Activated T-cell treated with anti-CD3 and anti-CD28 coated beads for 24 hours (primary cell): ENCODE measurements around the gene KRTAP10-11.
"Not testable (repeated sequence)": the region's sequence is repeated elsewhere in the genome, so short reads cannot be mapped to it uniquely, and the experiment has no call there.

Source experiments
- DNase-seq: peaks from one replicate; pipeline ENCODE4 v3.0.0-alpha.2; 2020; ENCODE audit warnings: low read depth

Gene KRTAP10-11

DNA sequence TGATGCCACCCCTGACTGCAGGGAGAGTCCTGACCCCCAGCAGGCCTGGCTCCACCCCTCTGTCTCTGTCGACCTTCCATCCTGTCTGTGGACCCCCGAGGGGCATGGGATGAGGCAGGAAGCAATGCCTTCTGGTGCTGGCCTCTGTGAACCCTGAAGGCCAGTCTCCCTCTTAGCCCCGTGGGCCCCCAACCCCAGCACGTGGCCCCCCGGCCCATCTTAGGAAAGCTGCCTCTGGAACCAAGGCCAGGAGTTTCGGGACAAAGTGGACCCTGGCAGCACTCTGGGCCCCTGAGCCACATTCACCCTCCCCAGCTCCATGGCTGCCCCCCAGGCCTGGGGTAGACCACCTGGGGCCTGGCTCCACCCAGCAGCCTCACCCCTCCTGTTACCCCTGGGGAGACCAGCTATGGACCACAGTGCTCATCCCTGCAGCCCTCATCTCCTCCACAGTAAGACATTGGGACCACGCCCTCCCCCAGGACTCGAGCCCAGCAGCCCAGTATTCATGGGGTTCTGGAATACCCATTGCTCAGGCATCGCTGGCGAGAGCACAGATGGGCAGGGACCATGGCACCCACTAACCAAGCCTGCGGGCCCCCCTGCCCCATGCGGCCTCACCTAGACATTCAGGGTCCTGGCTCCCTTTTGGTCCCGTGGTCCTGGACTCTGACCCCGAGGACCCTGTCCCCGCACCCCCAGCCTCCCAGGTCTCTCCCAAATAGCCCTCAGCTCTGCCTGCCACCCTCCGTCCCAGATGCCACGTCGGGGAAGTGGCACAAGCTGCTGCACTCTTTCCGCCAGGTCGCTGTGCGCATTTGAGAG lies 7.5 kb upstream of the KRTAP10-11 start:
- not testable (repeated sequence) for DNase-seq

DNA sequence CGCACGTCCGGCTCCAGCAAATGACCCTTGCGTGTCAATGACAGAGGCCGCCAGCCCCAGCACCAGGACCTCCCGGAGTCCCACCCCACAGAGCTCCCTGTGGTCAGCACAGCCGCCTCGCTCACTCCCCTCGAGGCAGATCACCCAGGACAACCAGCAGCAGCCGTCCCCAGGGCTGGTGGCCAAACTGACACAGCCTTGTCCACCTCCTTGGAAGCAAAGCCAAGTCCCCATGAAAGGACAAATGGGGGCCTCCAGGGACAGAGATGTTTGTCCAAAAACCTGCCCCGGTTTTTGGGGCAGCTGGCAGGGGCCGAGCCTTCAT lies 6.9 kb upstream of the KRTAP10-11 start:
- DNase-seq, result no peak

DNA sequence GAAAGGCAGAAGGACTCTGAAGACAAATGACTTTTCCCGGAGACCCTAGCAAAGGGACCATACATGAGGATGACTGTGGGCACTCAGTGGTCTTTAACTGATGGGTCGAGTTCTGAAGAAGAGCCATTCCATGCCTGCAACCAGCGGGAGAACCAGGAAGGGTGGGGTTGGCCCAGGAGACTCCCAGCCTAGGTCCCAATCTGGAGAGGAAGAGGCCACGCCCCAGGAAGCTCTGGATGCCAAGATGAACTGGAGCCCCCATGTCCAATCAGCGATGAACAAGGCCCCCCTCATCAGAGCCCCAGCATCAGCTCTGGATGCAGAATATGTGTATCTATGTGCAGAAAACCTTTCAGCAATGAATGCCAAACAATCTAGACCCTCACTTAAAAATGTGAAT lies 5.5 kb upstream of the KRTAP10-11 start:
- no peak for DNase-seq

DNA sequence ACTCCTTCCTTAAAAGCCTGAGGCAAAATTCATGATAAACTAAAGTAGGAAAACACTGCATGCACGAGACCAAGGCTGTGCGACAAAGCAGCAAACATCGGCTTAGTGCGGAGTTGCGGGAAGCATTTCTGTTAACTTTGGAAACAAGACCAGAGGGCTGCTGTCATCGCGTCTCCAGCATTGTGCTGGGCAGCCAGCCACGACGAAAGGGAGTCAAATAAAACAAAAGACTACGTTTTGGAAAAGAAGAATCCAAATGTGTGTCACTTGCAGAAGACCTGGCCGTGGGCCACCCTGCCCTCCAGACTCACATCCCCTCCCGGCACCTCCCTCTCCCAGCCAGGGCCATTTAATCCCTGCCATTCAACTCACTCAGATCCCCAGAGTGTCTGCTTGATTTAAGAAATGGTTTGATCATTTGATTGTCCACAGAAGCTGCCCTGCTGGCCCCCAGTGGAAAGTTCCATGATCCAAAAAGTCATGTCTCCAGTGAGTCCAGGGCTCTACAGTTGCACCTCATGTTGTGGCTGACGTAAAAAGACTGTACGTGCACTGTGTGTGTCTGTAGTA lies 2.4 kb upstream of the KRTAP10-11 start:
- no peak for DNase-seq

DNA sequence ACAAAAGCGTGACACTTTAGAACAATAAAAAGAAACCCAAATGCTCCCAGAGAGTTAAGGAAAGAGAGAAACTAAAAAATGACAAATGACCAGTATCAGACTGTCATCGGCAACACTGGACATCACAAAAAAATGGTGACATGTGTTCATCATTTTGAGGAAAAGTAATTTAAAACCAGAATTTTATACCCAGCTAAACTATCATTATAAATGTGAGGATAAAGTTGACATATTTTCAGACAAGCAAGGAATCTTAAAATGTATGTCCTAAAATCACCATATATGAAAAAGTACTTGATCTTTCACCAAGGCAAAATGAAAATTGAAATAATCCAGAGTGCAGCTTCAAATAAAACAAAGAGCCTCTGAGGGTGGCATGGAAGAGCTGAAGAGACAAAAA lies 1.3 kb upstream of the KRTAP10-11 start:
- DNase-seq, result no peak

DNA sequence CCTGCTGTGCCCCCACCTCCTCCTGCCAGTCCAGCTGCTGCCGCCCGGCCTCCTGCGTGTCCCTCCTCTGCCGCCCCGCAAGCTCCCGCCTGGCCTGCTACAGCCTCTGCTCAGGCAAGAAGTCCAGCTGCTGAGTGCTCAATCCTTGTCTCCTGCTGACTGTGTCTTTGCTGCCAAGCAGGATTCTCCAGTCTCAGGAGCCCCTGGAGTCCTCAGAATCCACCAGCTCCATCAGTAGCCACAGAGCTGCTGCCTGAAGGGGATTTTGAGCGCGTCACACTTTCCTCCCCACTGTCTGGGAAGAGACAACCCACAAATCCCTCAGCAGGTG lies 973 bp downstream of the KRTAP10-11 start:
- DNase-seq, result no peak

DNA sequence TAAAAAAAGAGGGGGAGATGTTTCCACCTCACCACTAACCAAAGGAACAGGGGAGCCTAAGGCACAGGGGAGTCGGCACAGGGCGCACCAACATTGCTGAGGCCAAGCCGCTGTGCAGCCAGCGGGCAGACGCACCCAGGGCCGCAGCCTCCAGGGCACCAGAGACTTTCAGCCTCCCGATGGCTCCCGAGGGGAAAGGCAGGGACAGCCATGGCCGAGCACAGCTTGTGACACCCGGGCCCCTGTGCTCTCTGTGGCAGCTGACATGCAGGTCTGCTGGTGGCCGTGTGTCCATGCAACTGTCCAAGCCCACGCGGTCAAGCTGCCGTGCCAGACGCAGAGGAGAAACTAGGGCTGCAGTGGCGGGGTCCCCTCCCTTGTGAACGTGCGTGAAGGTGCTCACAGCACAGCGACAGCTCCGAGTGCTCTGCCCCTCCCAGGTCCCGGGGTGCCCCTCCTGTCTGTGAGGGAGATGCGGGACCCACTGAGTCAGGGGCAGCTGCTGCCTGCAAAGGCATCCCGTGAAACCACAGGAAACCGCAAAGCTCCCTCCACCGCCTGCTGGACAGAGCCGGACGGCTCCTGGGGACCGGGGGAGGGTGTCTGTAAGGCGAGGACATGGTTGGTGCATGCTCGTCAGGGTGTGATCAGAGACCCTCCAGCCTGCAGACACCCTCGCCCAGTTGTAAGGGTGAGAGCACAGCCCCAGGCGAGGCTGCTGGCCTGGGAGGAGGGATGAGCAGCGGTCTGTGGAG lies 2.5 kb downstream of the KRTAP10-11 start:
- no peak for DNase-seq

DNA sequence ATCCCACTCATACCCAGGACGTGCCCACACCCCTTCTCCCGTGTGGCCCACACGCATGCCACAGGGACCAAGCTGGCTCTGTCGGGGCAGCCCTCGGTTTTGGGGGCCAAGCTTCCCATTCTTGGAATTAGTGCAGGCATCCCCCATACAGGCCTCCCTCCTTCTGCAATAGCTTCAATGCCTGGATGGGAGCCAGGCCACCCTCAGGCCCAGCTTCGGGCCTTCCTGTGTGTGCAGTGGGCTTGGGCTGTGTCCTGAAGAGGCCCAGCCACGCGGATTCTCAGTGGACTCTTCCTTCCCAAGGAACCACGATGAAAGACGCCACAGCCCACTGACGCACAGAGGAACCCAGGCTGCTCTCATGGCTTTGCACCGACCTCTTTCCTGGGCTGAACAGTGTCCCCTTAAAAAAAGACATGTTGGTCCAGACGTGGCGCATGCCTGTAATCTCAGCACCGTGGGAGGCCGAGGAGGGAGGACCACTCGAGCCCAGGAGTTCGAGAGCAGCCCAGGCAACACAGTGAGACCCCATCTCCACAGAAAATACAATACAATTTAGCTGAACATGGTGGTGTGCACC lies 3.4 kb downstream of the KRTAP10-11 start:
- no peak for DNase-seq

DNA sequence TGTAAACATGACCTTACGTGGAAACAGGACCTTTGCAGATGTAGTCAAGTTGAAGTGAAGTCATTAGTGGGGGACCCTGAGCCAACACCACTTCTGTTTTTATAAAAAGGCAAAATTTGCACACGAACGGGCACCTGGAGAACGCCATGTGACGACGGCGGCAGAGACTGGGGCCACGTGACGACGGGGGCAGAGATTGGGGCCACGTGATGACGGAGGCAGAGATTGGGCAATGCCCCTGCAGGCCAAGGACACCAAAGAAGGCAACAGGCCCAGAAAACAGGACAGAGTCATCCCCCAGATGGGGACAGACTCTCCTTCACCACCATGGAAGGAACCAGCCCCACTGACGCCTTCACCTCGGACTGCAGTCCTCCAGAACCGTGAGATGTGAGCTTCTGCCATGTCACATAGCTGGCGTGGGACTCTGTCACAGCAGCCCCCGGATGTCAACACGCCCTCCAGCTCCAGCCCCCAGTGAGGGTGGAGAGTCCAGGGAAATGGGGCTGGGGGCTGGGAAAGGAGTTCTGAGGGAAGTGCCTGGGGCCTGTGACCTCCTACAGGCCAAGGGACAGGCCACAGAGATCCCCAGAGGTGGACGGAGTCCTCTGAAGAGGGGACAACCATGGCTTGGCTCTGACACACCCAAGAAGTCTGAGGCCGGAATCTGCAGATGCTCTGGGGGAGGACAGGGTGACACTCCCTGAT lies 4.2 kb downstream of the KRTAP10-11 start:
- DNase-seq, result no peak

DNA sequence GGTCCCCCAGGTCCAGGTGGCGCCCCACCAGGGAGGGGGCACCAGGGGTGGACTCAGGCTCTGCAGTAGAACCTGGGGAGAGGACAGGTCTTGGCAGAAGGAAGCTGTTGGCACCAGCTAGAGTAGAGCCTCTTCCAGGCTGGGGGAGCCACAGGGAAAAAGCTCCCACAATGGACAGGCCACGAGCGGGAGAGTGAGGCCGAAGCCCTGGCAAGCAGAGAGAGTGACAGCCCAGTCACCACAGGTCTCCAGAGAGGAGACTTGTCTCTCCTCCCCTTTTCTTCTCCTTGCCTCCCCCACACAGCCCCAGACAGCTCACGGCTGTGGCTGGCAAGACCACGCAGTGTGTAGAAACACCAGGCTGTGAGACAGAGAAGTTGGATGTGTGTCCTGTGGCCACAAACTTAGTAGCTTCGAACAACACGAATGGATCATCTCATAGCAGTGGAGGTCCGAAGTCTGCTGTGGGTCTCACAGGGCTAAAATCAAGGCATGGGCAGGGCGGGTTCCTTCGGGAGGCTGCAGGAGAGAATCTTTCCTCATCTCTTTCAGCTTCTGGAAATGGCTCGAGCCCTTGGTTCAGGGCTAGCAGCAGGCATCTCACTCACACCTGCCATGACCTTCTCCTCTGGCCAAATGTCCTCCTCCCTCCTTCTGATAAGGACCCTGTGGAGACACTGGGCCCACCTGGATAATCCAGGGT lies 4.9 kb downstream of the KRTAP10-11 start:
- DNase-seq, result no peak

DNA sequence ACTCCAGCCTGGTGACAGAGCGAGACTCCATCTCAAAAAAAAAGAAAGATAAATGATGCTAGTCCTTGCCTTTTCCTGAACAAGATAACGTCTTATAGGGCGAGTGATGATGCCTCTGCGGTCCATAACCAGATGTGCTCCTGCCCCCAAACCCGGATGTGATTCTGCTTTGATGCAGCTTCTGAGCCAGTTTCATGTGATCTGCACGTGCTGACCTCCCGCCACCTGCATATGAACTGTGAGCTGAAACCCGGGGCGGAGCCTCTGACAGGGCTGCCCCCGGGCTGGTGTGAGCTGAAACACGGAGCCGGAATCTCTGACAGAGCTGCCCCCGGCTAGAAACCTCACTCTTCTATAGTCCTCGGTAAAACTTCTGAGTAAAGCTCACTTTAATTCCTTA lies 6.9 kb downstream of the KRTAP10-11 start:
- no peak for DNase-seq

DNA sequence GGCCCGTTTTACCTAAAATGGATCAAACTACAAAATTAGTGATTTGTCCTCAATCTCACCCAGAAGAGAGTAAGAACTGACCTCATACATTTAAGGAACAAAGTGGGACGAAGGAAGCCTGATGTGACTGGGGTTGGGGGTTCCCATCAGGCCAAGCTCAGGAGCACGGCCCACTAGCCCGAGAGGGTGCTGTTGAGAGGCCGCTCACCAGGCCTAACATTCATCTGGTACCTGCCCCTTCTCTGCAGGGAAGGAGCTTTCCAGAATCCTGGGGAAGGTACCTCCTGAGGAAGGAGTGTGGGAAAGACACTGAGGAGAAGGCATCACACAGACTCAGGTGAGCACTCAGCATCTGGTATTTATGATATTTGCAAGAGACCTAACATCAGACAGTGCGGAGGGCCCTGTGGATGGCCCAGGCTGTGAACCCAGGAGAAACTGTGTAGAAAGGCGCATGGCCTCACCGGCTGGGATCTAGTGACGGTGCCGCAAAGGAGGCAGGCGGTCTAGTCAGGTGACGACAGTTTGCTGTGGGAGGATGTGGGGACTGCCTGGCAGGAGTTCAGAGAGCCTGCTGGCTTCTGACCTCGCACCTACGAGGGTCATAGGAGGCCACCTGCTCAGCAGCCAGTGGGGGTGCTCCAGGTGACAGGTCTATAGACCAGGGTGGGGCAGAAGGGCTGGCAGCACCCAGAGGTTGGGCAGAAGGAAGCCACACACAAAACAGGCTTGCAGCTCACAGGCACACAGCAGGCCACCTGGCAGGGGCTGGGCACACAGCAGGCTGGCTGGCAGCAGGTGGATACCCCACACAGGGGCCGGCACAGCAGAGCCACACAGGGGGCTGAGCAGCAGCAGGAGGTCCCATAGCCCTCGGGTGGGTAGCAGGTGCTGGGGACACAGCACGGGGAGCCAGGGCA lies 7.7 kb downstream of the KRTAP10-11 start:
- no peak for DNase-seq

DNA sequence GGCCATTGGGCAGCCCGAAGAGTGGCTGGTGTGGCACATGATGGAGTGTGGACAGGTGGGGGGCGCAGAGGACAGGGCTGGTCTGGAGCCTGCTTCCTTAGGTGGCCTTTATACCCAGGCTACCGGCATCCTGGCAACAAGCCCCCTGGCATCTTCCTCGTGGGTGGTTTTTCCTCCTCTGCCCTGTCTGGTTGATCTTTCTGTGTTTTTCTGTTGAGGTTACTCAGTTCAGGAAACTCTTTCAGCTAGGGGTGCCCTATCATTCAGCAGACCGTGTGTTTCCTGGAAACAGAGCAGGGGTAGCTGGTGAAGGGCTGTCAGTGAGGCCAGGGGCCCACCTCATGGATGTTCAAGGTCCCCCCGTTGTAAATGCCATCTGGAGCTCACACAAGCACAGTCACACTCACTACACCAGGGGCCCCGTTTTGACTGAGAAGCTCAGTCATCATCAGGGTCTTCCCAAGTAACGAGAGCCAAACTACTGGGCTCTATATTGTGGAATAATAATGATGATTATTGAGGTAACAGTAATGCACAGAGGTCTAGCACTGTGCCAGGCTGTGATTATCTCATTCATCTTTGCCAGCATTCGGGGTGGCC lies 8.5 kb downstream of the KRTAP10-11 start, which contains the start of gene KRTAP12-4:
Gene KRTAP12-4, minus strand, starts transcription at position 84 of the 600 bp plus-strand sequence. Its CDS starts 45 bp downstream, at position 39.
- no peak for DNase-seq

DNA sequence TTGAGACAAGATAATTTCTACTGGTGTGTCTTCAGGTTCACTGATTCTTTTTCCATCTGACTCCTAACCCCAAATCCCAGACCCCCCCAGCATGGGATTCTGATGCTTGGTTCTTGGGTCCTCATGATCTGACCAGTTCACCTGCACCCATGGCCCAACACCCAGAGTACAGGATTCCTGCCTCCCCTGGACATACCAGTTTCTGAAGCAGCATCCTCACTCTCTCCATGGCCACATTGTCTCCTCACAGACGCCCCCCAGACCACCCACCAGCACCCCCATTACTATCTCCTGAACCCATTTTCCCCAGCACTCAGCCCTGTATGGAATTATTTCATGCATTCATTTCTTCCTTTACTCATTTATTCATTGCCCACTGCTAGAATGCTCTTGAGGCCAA lies 10.7 kb downstream of the KRTAP10-11 start:
- DNase-seq, result no peak

DNA sequence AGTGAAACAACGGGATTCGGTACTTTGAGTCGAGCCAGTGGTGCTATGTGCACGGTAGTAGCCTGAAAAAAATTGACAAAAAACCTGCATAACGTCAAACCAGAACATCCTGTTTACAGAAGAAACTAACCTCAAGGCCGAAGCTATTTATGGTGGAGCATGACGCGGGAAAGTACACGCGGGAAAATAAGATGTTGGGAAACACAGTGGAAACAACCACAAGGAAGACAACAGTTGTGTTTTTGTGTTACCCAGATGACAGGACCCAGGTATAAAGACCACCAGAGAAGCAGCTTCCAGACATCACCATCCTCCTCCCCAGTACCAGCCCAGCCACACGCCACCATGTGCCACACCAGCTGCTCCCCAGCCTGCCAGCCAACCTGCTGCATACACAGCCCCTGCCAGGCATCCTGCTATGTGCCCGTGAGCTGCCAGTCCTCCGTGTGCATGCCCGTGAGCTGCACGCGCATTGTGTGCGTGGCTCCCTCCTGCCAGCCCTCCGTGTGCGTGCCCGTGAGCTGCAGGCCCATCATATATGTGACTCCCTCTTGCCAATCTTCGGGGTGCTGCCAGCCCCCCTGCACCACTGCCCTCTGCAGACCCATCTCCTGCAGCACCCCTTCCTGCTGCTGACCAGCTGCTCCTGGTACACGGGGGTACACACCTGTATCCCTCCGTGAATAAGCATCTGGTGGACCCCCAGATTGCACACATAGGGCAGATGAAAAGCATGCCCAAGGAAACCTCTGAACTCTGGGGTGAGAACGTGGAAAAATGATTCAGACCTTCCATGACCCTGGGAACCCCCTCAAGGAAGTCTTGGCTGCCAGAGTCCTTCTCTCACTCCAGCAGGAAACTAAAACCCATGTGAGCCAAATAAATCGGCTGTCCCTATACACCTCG lies 11.7 kb downstream of the KRTAP10-11 start, which contains the start of gene KRTAP12-3:
Gene KRTAP12-3, plus strand, starts transcription at position 298 of the 906 bp plus-strand sequence. Its CDS starts 48 bp downstream, at position 346.
- DNase-seq, result no peak

DNA sequence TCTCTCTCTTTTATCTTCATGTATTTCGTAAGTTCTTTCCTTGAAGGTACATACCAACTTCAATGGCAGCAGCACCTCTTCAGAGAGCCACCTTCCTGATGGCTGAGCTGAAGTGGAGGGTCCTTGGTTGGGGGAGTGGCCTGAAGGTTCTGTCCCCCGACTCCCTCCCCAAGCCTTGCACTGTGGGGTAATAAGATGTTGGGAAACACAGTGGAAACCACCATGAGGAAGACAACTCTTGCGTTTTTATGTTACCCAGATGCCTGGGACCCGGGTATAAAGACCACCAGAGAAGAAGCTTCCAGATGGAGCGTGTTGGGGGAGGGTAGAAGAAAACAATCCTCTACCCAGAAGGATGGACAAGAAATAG lies 12.3 kb downstream of the KRTAP10-11 start:
- DNase-seq, result no peak

DNA sequence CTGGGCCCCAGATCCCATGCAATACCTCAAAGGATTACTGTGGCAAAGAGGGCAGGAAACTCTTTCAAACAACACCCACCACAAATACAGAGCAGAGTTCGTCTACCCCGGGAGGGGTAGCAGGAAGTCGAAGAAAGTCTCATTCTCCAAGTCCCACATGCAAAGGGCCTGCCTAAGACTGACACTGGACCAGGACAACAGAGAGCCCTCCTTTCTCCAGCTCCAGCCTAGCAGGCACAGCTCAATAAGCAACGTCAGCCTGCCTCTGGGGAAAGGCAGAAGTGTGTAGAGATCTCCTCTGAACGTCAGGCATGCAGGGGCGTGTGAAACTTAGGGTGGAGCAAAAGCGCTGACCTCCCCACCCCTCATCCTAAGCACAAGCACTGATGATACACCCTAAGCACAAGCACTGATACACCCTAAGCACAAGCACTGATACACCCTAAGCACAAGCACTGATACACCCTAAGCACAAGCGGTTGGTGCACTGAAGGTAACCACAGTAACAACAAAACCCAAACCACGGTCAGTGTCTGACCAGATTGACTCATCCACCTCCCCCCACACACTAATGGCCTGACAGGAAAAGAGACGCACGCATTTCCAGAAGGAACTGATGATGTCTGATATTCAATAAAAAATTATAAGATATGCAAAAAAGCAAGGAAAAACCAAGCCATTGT lies 12.8 kb downstream of the KRTAP10-11 start:
- no peak for DNase-seq

DNA sequence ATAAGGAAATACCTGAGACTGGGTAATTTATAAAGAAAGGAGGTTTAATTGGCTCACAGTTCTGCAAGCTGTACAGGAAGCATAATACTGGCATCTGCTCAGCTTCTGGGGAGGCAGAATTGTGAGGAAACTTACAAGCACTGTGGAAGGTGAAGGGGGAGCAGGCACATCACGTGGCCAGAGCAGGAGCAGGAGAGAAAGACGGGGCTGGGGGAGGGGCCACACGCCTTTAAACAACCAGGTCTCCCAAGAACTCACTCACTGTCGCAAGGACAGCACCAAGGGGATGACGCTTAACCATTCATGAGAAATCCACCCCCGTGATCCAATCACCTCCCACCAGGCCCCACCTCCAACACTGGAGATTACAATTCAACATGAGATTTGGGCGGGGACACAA lies 15.4 kb downstream of the KRTAP10-11 start:
- DNase-seq, result not testable (repeated sequence)
